SK-N-MC (cell line): ENCODE results near the gene KDM4B.

ENCODE experiments used
- DNase-seq: peaks from one replicate; pipeline ENCODE4 v3.0.0-alpha.2; 2011; ENCODE audit warnings: low read depth, low spot score
- H3K27ac ChIP-seq: fragments of 200-600 bp; sonication (generic); 2 replicates; pipeline ENCODE4 v1.5.1; 2016; ENCODE audit warnings: mixed run types
- H3K36me3 ChIP-seq: fragments of 200-600 bp; sonication (generic); 2 replicates; pipeline ENCODE4 v1.6.1; 2017; ENCODE audit warnings: antibody characterized with exemption, low read length, mixed read lengths; ENCODE audit not compliant: insufficient read depth
- H3K4me3 ChIP-seq: fragments of 200-600 bp; sonication (generic); 2 replicates; pipeline ENCODE4 v1.5.1; 2016
- H3K9ac ChIP-seq: fragments of 200-600 bp; sonication (generic); 2 replicates; pipeline ENCODE4 v1.8.0; 2017; ENCODE audit warnings: mixed run types, mixed read lengths; ENCODE audit not compliant: insufficient read length
- H3K9me3 ChIP-seq: fragments of 200-600 bp; sonication (generic); 2 replicates; pipeline ENCODE4 v1.6.1; 2017; ENCODE audit warnings: low read depth, mild to moderate bottlenecking, antibody characterized with exemption, low read length, moderate library complexity, mixed read lengths
- EZH2 ChIP-seq: fragments of 200-600 bp; sonication (generic); IDR thresholded peaks from one replicate; pipeline ENCODE4 v1.6.1; 2017; ENCODE audit warnings: antibody characterized with exemption
- FOXP2 ChIP-seq: optimal IDR thresholded peaks from 2 replicates; pipeline ENCODE3; 2011; ENCODE audit warnings: mild to moderate bottlenecking, moderate library complexity; ENCODE audit not compliant: insufficient read depth; ENCODE audit errors: extremely low read length, control extremely low read depth
- POLR2AphosphoS5 ChIP-seq: IDR thresholded peaks from 2 replicates; pipeline ENCODE4 v1.6.1; 2012; ENCODE audit warnings: mild to moderate bottlenecking, low read depth, low read length, borderline replicate concordance

Gene KDM4B

GRCh38 chr19:5048727-5049553 lies 80.0 kb downstream of the KDM4B start:
- no peak for DNase-seq
- H3K4me3 ChIP-seq: 0 out of 2 replicates have a peak overlapping the region, but pooled peaks have one; percentile 12
- no peak for TF ChIP-seq FOXP2
- no peak for TF ChIP-seq EZH2
- TF ChIP-seq POLR2AphosphoS5: no peak
- H3K36me3 ChIP-seq: no peaks in the 10 kb centered on the region
- H3K9me3 ChIP-seq: no peaks in the 10 kb centered on the region
- H3K27ac ChIP-seq: no peak overlapping the region
- H3K9ac ChIP-seq: no peak overlapping the region

DNA sequence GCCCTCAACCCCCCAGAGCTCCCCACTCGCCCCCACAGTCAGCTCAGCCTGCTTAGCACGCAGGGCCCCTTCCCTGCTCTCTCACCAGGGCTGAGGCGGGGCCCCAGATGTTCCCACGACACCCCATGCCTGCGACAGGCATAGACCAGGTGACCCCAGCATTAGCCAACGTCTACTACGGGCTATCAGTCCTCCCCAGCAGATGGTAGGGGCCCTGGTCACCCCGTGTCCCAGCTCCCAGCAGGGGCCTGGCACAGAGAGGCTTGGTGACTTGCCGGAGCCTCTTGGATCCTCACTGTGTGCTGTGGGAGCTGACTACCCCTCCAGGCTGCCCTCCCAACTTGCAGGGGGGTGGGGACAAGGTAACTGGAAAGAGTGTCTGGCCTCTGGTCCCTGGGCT lies 80.6 kb downstream of the KDM4B start:
- 0 out of 2 replicates have a peak overlapping the region, but pooled peaks have one; percentile 31 for H3K27ac ChIP-seq
- no peak overlapping the region for H3K9ac ChIP-seq
- DNase-seq: no peak

DNA sequence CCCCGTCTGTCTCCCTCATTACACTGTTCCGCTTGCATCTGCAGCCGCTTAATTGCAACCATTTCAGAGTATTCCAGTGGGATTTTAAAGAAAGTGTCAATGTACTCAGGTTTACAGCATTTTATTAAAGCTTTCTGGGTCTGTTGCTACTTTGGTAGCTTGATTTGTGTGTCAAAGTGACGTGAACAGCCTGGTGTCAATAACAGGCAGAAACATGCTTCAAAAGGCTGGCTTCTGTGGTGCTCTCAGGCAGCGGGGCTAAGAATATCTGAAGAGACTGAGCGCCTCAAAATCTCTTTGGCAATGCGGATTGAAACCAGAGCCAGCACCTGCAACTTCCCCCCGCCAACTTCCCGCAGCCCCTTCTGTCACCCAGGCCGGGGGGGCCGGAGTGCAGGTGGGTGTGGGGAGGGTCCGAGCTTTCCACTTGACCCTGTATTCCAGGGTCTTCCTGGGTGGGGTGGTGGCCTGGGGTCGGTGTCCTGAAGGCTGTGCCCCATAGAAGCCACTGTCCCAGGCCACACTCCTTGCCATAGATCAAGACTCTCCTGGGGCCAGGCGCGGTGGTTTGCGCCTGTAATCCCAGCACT lies 81.2 kb downstream of the KDM4B start:
- no peaks in the 10 kb centered on the region for H3K9me3 ChIP-seq
- DNase-seq: no peak
- no peak overlapping the region for H3K9ac ChIP-seq
- H3K4me3 ChIP-seq: no peak overlapping the region
- no peaks in the 10 kb centered on the region for H3K36me3 ChIP-seq
- TF ChIP-seq FOXP2 (no peak), EZH2 (no peak), POLR2AphosphoS5 (no peak)
- peak overlapping the region; percentile 31; the same call in 1 of the 2 replicates for H3K27ac ChIP-seq

More for the DNA sequence above, 80.6 kb downstream of the KDM4B start:
- H3K36me3 ChIP-seq: no peaks in the 10 kb centered on the region
- TF ChIP-seq FOXP2: no peak
- no peak for TF ChIP-seq EZH2
- TF ChIP-seq POLR2AphosphoS5: no peak
- H3K4me3 ChIP-seq: no peak overlapping the region
- H3K9me3 ChIP-seq: no peaks in the 10 kb centered on the region

GRCh38 chr19:5050905-5051304 lies 82.0 kb downstream of the KDM4B start:
- no peak overlapping the region for H3K27ac ChIP-seq
- no peak for TF ChIP-seq EZH2
- no peak for TF ChIP-seq FOXP2
- TF ChIP-seq POLR2AphosphoS5: no peak
- DNase-seq: no peak
- H3K9me3 ChIP-seq: no peaks in the 10 kb centered on the region
- no peaks in the 10 kb centered on the region for H3K36me3 ChIP-seq
- no peak overlapping the region for H3K9ac ChIP-seq
- H3K4me3 ChIP-seq: no peak overlapping the region

DNA sequence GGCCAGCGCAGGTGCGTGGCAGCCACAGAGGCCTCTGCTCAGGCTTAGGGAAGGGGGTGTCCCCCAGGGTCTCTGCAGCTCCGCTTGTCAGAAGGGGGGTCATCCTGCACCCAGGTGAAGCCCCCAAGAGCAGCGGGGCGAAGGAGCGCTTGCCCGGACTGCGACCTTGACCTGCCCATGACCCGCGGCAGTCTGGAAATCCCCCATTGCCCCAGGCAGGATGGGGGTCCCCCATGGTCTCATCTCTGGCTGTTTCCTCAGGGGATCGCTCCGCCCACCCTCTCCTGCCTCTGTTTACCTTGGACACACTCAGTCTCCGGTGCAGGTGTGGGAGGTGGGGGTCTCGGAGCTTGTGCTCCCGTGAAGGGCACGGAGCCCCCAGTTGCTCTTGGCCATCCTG lies 82.7 kb downstream of the KDM4B start:
- Histone ChIP-seq H3K27ac (no peak overlapping the region), H3K9me3 (no peaks in the 10 kb centered on the region), H3K4me3 (no peak overlapping the region), H3K36me3 (no peaks in the 10 kb centered on the region), H3K9ac (no peak overlapping the region)
- DNase-seq: no peak
- TF ChIP-seq EZH2 (no peak), FOXP2 (no peak), POLR2AphosphoS5 (no peak)

DNA sequence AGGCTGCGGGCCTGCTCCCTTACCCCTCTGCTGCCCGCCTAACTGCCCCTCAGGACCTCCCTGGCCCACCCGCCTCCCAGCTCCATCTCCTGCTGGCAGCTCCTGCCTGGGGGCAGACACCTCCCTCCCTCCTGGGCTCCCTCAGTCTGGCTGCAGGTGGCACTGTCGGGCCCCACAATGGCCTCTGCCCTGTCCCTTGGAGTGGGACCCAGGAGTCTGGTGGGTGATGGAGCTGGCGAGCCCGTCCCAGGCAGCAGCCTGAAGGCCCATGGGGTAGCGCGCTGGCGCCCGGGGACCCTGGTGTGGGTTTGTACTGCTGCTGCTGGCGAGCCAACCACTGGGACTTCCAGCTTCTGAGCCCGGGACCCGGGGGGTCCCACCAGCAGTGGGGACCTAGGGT lies 83.6 kb downstream of the KDM4B start:
- H3K36me3 ChIP-seq: no peaks in the 10 kb centered on the region

DNA sequence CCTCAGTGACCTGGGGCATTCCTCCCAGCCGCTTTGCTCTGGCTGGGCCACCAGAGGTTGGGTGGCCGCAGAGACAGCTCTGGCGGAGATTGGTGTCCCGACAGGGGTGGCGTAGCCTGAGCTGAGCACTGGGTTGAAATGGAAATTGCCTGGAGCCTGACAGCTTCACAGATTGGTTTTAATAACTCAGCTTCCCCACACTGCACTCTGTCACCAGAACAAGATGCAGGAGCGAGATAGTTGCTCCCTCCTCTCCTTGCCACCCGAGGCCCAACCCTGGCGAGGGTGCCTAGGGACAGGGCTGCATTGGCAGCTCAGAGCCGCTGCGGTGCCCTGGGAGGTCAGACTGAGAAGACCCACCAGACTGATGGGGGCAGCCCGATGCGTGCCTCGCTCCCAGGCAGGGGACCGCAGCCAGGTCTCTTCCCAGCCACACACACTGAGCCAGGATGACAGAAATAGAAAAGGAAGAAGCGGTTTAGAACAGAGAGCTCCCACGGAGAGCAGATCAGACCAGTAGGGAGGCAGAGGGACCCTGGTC lies 84.1 kb downstream of the KDM4B start:
- no peak overlapping the region for H3K4me3 ChIP-seq
- no peak for DNase-seq
- no peak overlapping the region for H3K27ac ChIP-seq
- no peaks in the 10 kb centered on the region for H3K36me3 ChIP-seq
- TF ChIP-seq EZH2 (no peak), FOXP2 (no peak), POLR2AphosphoS5 (no peak)
- H3K9ac ChIP-seq: no peak overlapping the region
- no peaks in the 10 kb centered on the region for H3K9me3 ChIP-seq

More for the DNA sequence above, 83.6 kb downstream of the KDM4B start:
- Histone ChIP-seq H3K27ac (no peak overlapping the region), H3K4me3 (no peak overlapping the region), H3K9ac (no peak overlapping the region), H3K9me3 (no peaks in the 10 kb centered on the region)
- no peak for TF ChIP-seq EZH2
- no peak for TF ChIP-seq FOXP2
- TF ChIP-seq POLR2AphosphoS5: no peak
- no peak for DNase-seq

- Histone ChIP-seq H3K4me3 (no peak overlapping the region), H3K9ac (no peak overlapping the region), H3K9me3 (no peaks in the 10 kb centered on the region), H3K27ac (no peak overlapping the region), H3K36me3 (no peaks in the 10 kb centered on the region)
- TF ChIP-seq FOXP2 (no peak), POLR2AphosphoS5 (no peak), EZH2 (no peak)
- DNase-seq: no peak
Measured at GRCh38 chr19:5053661-5054060, 84.7 kb downstream of the KDM4B start.
